ENCODE measurements around the gene SPANXN2. TPM values are rescaled to one million over a fixed set of nuclear protein-coding genes. Genes with fewer than 3 reads are reported as not detected.

Gene SPANXN2
- polyA plus RNA-seq, 1 donor from 2014 or later: not detected

GRCh38 chrX:143663755-143664154 lies 56.8 kb downstream of the SPANXN2 start:
- Histone ChIP-seq H3K9ac (ENCODE audit: low read length) (no peak overlapping the region), H3K79me2 (replicated peaks; ENCODE audit: insufficient read depth, low read length) (no peaks in the 10 kb centered on the region), H3K27ac (ENCODE audit: low read length) (no peak overlapping the region), H3K9me3 (ENCODE audit: low read length) (no peaks in the 10 kb centered on the region), H3K4me2 (ENCODE audit: low read length) (no peak overlapping the region), H3K27me3 (ENCODE audit: insufficient read depth, low read depth, low read length) (no peaks in the 10 kb centered on the region), H2AFZ (ENCODE audit: low read depth, low read length) (no peak overlapping the region), H3K4me3 (ENCODE audit: low read length) (no peak overlapping the region), H3K9me2 (ENCODE audit: insufficient read depth, low read length) (no peaks in the 10 kb centered on the region), H3F3A (ENCODE audit: insufficient read depth, low read length, poor library complexity, severe bottlenecking) (no peaks in the 10 kb centered on the region), H3K36me3 (ENCODE audit: insufficient read depth, low read length) (no peaks in the 10 kb centered on the region), H4K20me1 (ENCODE audit: insufficient read depth) (no peaks in the 10 kb centered on the region)
- TF ChIP-seq EP300 (conservative IDR thresholded peaks at IDR 0.05; ENCODE audit: poor library complexity, severe bottlenecking) (no peak), POLR2AphosphoS5 (IDR thresholded peaks at IDR 0.05) (no peak), SMC3 (conservative IDR thresholded peaks at IDR 0.05; ENCODE audit: poor library complexity) (no peak), TAF1 (IDR thresholded peaks at IDR 0.05; ENCODE audit: low read depth) (no peak), EZH2 (IDR thresholded peaks at IDR 0.05; ENCODE audit: borderline replicate concordance, insufficient read depth, low read length, poor library complexity, severe bottlenecking) (no peak), MXI1 (conservative IDR thresholded peaks at IDR 0.05; ENCODE audit: poor library complexity, severe bottlenecking) (no peak), RAD21 (conservative IDR thresholded peaks at IDR 0.05) (no peak), REST (IDR thresholded peaks at IDR 0.05; ENCODE audit: borderline replicate concordance) (no peak), CTCF (IDR thresholded peaks at IDR 0.05; ENCODE audit: poor library complexity, severe bottlenecking) (no peak)

Other genes with a start within 250 kb of the SPANXN2 start
- gene SPANXN3, start 203.3 kb downstream of the SPANXN2 start, polyA plus RNA-seq: not detected in 2 replicates
- 3.8 and 4.5 TPM in 2 replicates for gene SLITRK4, start 84.7 kb downstream of the SPANXN2 start, polyA plus RNA-seq
- not detected in 2 replicates for gene UBE2NL, start 163.3 kb upstream of the SPANXN2 start, polyA plus RNA-seq